Left ventricle myocardium inferior (tissue), 1 donor: ENCODE data around the gene TMEM18. TPM values are rescaled to one million over a fixed set of nuclear protein-coding genes. Genes with fewer than 3 reads are reported as not detected.

Source experiments
- DNase-seq: peaks from one replicate; pipeline ENCODE4 v3.0.0-alpha.2; 2020
- H3K27ac ChIP-seq: fragments of 200-600 bp; replicated peaks from 2 replicates; pipeline ENCODE4 v1.8.0; 2021
- H3K27me3 ChIP-seq: fragments of 200-600 bp; 2 replicates; pipeline ENCODE4 v1.8.0; 2021; ENCODE audit warnings: low read depth
- H3K36me3 ChIP-seq: fragments of 200-600 bp; 2 replicates; pipeline ENCODE4 v1.8.0; 2021
- H3K4me1 ChIP-seq: fragments of 200-600 bp; 2 replicates; pipeline ENCODE4 v1.8.0; 2021
- H3K4me3 ChIP-seq: fragments of 200-600 bp; 2 replicates; pipeline ENCODE4 v1.8.0; 2021; ENCODE audit warnings: mild to moderate bottlenecking, moderate library complexity
- H3K9me3 ChIP-seq: fragments of 200-600 bp; replicated peaks from 2 replicates; pipeline ENCODE4 v1.8.0; 2021
- intact Hi-C: fragments of 100-400 bp; cut with micrococcal nuclease; formaldehyde crosslinking; loops from one replicate; pipeline ENCODE4 v1.11.0; 2022
- total RNA-seq: library from RNA; stranded (reverse); fragmentation: NEBNext Ultra II Directional; extraction: Animal tissue kit (Norgen Biotek cat#: 25700); gene quantifications from one replicate; pipeline ENCODE4 v1.2.1, GENCODE V29; 2021
- TF ChIP-seq, protein P1 (sequence below): fragments of 200-600 bp; IDR thresholded peaks from 2 replicates; pipeline ENCODE4 v1.8.0; 2021; ENCODE audit warnings: antibody characterized with exemption, mild to moderate bottlenecking, borderline replicate concordance
- donor health status: DM: no; HTN: yes; CAD: no; lungs with severe emphysema.

Gene TMEM18
- total RNA-seq, 1 donor from 2014 or later = 10.4 TPM

GRCh38 chr2:675051-675450, 2.2 kb downstream of the TMEM18 start:
- Histone ChIP-seq H3K4me3 (no peak overlapping the region), H3K36me3 (peaks cover 27% of the 10 kb centered on the region), H3K9me3 (no peaks in the 10 kb centered on the region), H3K4me1 (peaks cover 33% of the 10 kb centered on the region), H3K27me3 (no peaks in the 10 kb centered on the region), H3K27ac (no peak overlapping the region)
- intact Hi-C loops = no loop called here
- no peak for DNase-seq
- TF ChIP-seq, protein P1, sequence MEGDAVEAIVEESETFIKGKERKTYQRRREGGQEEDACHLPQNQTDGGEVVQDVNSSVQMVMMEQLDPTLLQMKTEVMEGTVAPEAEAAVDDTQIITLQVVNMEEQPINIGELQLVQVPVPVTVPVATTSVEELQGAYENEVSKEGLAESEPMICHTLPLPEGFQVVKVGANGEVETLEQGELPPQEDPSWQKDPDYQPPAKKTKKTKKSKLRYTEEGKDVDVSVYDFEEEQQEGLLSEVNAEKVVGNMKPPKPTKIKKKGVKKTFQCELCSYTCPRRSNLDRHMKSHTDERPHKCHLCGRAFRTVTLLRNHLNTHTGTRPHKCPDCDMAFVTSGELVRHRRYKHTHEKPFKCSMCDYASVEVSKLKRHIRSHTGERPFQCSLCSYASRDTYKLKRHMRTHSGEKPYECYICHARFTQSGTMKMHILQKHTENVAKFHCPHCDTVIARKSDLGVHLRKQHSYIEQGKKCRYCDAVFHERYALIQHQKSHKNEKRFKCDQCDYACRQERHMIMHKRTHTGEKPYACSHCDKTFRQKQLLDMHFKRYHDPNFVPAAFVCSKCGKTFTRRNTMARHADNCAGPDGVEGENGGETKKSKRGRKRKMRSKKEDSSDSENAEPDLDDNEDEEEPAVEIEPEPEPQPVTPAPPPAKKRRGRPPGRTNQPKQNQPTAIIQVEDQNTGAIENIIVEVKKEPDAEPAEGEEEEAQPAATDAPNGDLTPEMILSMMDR = no peak

DNA sequence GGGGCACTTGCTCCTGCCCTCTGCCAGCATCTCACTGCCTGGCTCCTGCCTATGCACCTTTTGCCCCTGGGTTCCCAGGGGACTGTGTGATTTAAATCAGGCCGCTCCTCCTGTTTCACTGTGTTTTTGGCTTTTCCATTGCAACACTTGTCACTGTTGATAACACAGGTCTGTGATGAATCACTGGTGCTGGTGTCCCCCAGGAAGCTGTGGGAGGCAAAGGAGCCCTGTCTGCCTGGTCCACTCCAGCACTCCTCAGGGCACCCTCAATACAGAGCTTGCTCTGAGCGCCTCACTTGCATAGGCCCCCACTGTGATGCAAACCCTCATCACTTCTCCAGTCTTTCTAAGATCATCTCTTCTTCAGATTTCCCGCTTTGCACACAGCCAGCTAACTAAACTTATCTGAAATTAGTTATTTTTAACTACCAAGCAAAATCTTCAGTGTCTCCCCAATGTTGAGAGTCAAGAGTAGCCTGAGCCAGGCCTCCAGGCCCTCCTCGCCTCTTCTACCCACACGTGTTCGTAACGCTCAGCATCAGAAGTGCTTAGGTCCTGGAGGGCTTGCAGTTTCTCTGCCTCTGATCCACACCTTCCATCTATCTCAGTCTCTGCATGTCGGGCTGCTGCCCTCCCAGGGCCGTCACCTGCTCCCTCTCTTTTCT, 2.8 kb downstream of the TMEM18 start:
- no peaks in the 10 kb centered on the region for H3K9me3 ChIP-seq
- no peaks in the 10 kb centered on the region for H3K27me3 ChIP-seq
- H3K27ac ChIP-seq = no peak overlapping the region
- TF ChIP-seq, protein P1 = no peak
- no peak for DNase-seq
- H3K4me3 ChIP-seq = no peak overlapping the region
- H3K4me1 ChIP-seq = peaks cover 33% of the 10 kb centered on the region
- H3K36me3 ChIP-seq = peaks cover 33% of the 10 kb centered on the region
- intact Hi-C loops = no loop called here

GRCh38 chr2:673615-674320, 3.4 kb downstream of the TMEM18 start:
- H3K27me3 ChIP-seq = no peaks in the 10 kb centered on the region
- H3K9me3 ChIP-seq = no peaks in the 10 kb centered on the region
- H3K36me3 ChIP-seq = peaks cover 40% of the 10 kb centered on the region
- intact Hi-C loops = no loop called here
- no peak for DNase-seq
- H3K4me3 ChIP-seq = no peak overlapping the region
- H3K4me1 ChIP-seq = peaks cover 33% of the 10 kb centered on the region
- no peak overlapping the region for H3K27ac ChIP-seq
- TF ChIP-seq, protein P1 = no peak

DNA sequence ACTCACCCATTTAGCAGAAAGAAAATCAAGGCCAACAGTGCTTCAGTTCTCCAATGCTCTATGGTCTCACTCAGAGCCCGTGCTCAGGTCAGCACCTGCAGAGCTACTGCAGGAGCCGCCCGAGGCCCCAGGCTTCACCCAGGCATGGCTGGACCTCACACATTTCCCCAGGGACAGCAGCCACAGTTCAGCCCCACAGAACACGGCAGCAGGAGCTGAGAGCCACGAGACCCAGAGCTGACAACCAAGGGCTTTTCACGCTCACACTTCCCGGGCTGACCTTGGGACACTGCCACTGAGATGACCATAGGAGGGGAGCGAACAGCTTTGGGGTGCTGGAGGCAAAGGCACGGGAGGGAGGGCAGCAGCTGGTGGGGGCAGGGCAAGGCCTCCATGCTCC, 4.2 kb downstream of the TMEM18 start:
- Histone ChIP-seq H3K4me1 (peaks cover 29% of the 10 kb centered on the region), H3K9me3 (no peaks in the 10 kb centered on the region), H3K36me3 (peaks cover 48% of the 10 kb centered on the region), H3K4me3 (no peak overlapping the region), H3K27ac (no peak overlapping the region), H3K27me3 (no peaks in the 10 kb centered on the region)
- TF ChIP-seq, protein P1 = no peak
- DNase-seq = no peak
- intact Hi-C loops = no loop called here

GRCh38 chr2:672606-672905, 4.7 kb downstream of the TMEM18 start:
- H3K36me3 ChIP-seq = peaks cover 52% of the 10 kb centered on the region
- no peak overlapping the region for H3K27ac ChIP-seq
- H3K9me3 ChIP-seq = no peaks in the 10 kb centered on the region
- no peak overlapping the region for H3K4me3 ChIP-seq
- TF ChIP-seq, protein P1 = no peak
- H3K4me1 ChIP-seq = peaks cover 25% of the 10 kb centered on the region
- no peak for DNase-seq
- intact Hi-C loops = no loop called here
- H3K27me3 ChIP-seq = no peaks in the 10 kb centered on the region
